AG04449 (cell line): ENCODE data around the gene SPTAN1.

ENCODE experiments used
- CTCF ChIA-PET: fragments of 350-600 bp; formaldehyde crosslinking; extraction: SDS; loops from one replicate; lab custom pipeline; 2021; ENCODE audit warnings: antibody characterized with exemption; lab: Yijun Ruan, JAX
- POLR2A ChIA-PET: fragments of 400-600, 350-600 bp; formaldehyde crosslinking; extraction: SDS; loops from one replicate; lab custom pipeline; 2020; ENCODE audit warnings: antibody characterized with exemption, inconsistent platforms; lab: Yijun Ruan, JAX
- DNase-seq: peaks from one replicate; pipeline ENCODE4 v3.0.0-alpha.2; 2010; ENCODE audit warnings: low read depth, low spot score
- H3K4me3 ChIP-seq: 2 replicates; pipeline ENCODE4 v1.5.1; 2011; ENCODE audit warnings: low read depth, mild to moderate bottlenecking, control low read depth, low read length
- CTCF ChIP-seq: IDR thresholded peaks from one replicate; pipeline ENCODE4 v1.5.1; 2011; ENCODE audit warnings: mild to moderate bottlenecking, moderate library complexity, low read length, control low read depth, inconsistent platforms; ENCODE audit not compliant: insufficient read depth; ENCODE audit errors: missing control alignments

Gene SPTAN1

DNA sequence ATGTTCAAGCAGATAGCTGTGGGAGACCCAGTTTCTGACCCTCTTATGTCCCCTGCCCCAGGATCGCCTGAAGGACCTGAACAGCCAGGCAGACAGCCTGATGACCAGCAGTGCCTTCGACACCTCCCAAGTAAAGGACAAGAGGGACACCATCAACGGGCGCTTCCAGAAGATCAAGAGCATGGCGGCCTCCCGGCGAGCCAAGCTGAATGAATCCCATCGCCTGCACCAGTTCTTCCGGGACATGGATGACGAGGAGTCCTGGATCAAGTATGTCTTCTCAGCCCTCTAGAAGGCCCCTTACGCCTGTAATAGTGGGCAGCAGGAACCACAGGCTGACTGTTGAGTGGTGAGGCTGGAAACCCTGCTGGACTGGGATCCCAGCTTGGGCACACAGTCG is 63.2 kb downstream of the SPTAN1 start:
- no peak for DNase-seq
- ChIA-PET POLR2A (no interaction called here), CTCF (interaction anchor here (0.9 to 1.6 kb wide), 3 partner anchors 10 to 20 kb away, joined by 3 read pairs; no protein-coding TSS in a partner anchor)
- no peak for TF ChIP-seq CTCF
- H3K4me3 ChIP-seq, result no peak overlapping the region

DNA sequence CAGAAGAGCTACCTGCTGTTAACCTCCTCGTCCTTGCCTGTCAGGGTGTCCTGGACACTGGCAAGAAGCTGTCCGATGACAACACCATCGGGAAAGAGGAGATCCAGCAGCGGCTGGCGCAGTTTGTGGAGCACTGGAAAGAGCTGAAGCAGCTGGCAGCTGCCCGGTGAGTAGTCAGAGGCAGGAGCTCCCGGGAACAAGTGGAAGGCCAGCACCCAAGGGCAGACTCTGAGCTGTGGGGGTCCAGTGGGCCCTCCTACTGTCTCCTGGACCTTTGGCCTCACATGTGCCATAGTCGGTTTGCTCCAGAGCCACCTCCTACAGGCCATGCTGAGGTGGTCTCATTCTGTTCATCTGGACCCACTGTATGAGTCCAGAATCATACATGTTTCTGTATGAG is 65.6 kb downstream of the SPTAN1 start:
- no peak overlapping the region for H3K4me3 ChIP-seq
- no peak for DNase-seq
- no peak for TF ChIP-seq CTCF
- ChIA-PET CTCF (interaction anchor here (0.8 to 1.7 kb wide), 3 partner anchors 9 to 84 kb away, joined by 3 to 4 read pairs (median 4); partner anchors contain the start of gene PKN3), POLR2A (no interaction called here)

DNA sequence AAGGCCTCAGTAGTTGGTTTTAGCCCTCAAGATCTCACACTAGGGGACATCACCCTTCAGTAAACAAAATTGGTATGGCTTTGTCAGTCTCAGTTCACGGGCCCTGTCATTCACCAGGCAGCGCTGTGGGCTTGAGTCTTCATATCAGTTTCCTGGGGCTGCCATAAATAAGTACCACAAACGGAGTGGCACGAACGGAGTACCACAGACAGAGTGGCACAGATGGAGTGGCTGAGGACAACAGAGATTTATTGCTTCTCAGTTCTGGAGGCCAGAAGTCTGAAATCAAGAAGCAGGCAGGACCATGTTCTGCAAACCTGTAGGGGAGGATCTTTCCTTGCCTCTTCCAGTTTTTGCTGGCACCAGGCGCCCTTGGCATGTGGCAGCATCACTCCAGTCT is 66.7 kb downstream of the SPTAN1 start:
- DNase-seq, result no peak
- CTCF ChIA-PET, result no interaction called here
- POLR2A ChIA-PET, result no interaction called here
- TF ChIP-seq CTCF, result no peak
- no peak overlapping the region for H3K4me3 ChIP-seq

DNA sequence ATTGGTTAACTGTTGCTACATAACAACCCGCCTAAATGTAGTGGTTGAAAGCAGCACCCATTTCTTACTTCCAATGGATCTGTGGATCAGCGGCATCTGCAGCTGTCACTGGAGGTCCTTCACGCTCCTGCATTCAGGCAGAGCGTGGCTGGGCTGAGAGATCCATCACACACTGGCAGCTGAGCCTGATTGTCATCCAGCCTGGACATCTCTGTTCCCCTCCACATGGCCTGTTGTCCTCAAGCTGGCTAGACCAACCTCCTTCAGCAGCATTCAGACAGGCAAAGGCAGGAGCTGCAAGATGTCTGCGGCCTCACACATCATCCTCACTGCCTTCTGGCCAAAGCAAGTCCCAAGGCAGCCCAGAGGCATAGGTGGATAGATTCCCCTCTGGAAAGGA is 67.4 kb downstream of the SPTAN1 start:
- CTCF ChIA-PET, result no interaction called here
- POLR2A ChIA-PET, result no interaction called here
- no peak for DNase-seq
- H3K4me3 ChIP-seq, result no peak overlapping the region
- no peak for TF ChIP-seq CTCF

DNA sequence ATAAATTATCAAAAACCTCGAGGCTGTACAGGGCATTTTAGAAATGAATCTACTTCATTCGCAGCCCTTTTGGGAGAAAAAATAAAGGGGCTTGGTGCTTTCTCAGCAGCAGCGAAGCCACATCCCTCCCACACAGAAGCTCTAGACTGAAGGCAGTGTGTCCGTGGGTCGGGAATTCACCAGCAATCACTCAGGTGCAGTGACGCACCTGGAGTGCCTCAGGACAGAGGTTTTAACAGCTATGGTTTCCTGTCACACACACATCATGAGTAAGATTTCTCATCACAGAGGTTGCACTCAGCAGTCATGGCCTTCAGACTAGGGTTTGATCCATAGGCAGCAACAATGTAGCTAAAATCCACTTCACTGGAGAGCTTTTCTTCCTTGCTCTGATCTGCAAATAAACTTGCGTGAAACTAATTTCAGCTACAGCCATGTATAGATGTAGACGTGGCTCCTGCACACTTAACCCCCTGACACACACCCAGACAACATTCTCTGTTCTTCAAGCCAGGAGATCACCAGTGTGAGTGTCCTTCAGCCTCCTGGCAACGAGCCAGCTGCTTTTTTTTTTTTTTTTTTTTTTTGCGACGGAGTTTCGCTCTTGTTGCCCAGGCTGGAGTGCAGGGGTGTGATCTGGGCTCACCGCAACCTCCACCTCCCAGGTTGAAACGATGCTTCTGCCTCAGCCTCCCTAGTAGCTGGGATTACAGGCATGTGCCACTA is 69.5 kb downstream of the SPTAN1 start:
- TF ChIP-seq CTCF, result no peak
- POLR2A ChIA-PET, result interaction anchor here (0.7 kb wide), 1 partner anchor 11 kb away, joined by 3 read pairs; no protein-coding TSS in a partner anchor
- no peak for DNase-seq
- H3K4me3 ChIP-seq, result no peak overlapping the region
- CTCF ChIA-PET, result interaction anchor here (0.9 to 5.8 kb wide), 2 partner anchors 10 to 12 kb away, joined by 3 to 53 read pairs; no protein-coding TSS in a partner anchor

DNA sequence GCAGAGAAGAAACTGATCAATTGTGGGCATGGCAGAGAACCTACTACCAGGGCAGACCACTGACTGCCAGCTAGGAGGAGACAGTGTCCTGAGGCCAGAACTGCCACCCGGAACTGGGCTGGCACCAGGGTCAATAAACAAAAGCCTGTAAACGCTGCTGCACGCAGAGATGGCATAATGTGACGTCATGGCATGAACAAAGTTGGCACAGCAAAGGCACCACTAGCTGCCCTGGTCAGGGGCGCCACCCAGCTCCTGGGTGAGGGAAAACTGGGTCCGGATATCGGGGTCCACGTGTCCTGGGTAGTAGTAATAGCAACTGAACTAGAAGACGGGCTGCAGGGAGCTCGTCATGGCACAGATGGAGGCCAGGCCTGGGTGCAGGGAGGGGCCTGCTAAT is 72.2 kb downstream of the SPTAN1 start:
- DNase-seq, result no peak
- TF ChIP-seq CTCF, result no peak
- POLR2A ChIA-PET, result no interaction called here
- CTCF ChIA-PET, result interaction anchor here (0.6 to 5.8 kb wide), 4 partner anchors 9 to 398 kb away, joined by 3 to 53 read pairs (median 4); no protein-coding TSS in a partner anchor
- no peak overlapping the region for H3K4me3 ChIP-seq
